SK-N-SH (cell line): Measurements from ENCODE around the gene GLE1. TPM values are rescaled to one million over a fixed set of nuclear protein-coding genes. Genes with fewer than 3 reads are reported as not detected.

Experiments
- CTCF ChIA-PET: fragments of 300-600, 350-600 bp; formaldehyde crosslinking; extraction: SDS; loops from one replicate; lab custom pipeline; 2021; lab: Yijun Ruan, JAX
- POLR2A ChIA-PET: fragments of 350-600 bp; sonication (Branson Sonifier 250); formaldehyde crosslinking; extraction: SDS; loops from one replicate; lab custom pipeline; 2020; ENCODE audit warnings: antibody characterized with exemption, inconsistent platforms; lab: Yijun Ruan, JAX
- DNase-seq: peaks from one replicate; pipeline ENCODE4 v3.0.0; 2012
- H2AFZ ChIP-seq: fragments of 200-600 bp; sonication (generic); 2 replicates; pipeline ENCODE4 v1.8.1; 2016; ENCODE audit warnings: antibody characterized with exemption, mild to moderate bottlenecking, low read depth
- H3F3A ChIP-seq: fragments of 200-600 bp; sonication (generic); replicated peaks from 2 replicates; pipeline ENCODE3; 2016; ENCODE audit warnings: antibody characterized with exemption, mild to moderate bottlenecking; ENCODE audit not compliant: insufficient read depth
- H3K27ac ChIP-seq, 2 experiments: fragments of 200-500 bp in 1 of 2; fragments of 200-600 bp in 1 of 2; sonication (Bioruptor generic) in 1 of 2; sonication (generic), shearing (Covaris generic) in 1 of 2; 2 replicates each; pipeline versions ENCODE4 v1.5.1 to v1.6.1; 2014 to 2016; ENCODE audit warnings: low read depth in 2 of 2, inconsistent platforms in 1 of 2, low read length in 1 of 2, mild to moderate bottlenecking in 1 of 2, mixed read lengths in 1 of 2
- H3K27me3 ChIP-seq: fragments of 200-600 bp; sonication (generic), shearing (Covaris generic); 2 replicates; pipeline ENCODE4 v1.6.1; 2016; ENCODE audit warnings: mixed run types; ENCODE audit not compliant: insufficient read depth
- H3K36me3 ChIP-seq, 2 experiments: fragments of 200-500 bp in 1 of 2; fragments of 200-600 bp in 1 of 2; sonication (Bioruptor generic) in 1 of 2; sonication (generic) in 1 of 2; replicated peaks in 1 of 2; 2 replicates each; pipeline versions ENCODE3 to v1.5.1; 2014 to 2016; ENCODE audit warnings: low read length in 1 of 2, mild to moderate bottlenecking in 1 of 2; ENCODE audit not compliant: insufficient read depth in 2 of 2, control insufficient read depth in 1 of 2
- H3K4me1 ChIP-seq, 2 experiments: fragments of 200-500 bp in 1 of 2; fragments of 200-600 bp in 1 of 2; sonication (Bioruptor generic) in 1 of 2; sonication (generic), shearing (Covaris generic) in 1 of 2; 2 replicates each; pipeline versions ENCODE4 v1.5.1 to v1.6.1; 2014 to 2016; ENCODE audit warnings: low read depth in 1 of 2, low read length in 1 of 2, mixed run types in 1 of 2; ENCODE audit not compliant: insufficient read depth in 2 of 2, control insufficient read depth in 1 of 2
- H3K4me2 ChIP-seq: fragments of 200-600 bp; sonication (generic), shearing (Covaris generic); 2 replicates; pipeline ENCODE4 v1.6.1; 2017; ENCODE audit warnings: mixed run types
- H3K4me3 ChIP-seq, 2 experiments: fragments of 200-500 bp in 1 of 2; fragments of 200-600 bp in 1 of 2; sonication (Bioruptor generic) in 1 of 2; sonication (generic), shearing (Covaris generic) in 1 of 2; 2 replicates each; pipeline versions ENCODE4 v1.5.1 to v1.8.1; 2014 to 2016; ENCODE audit warnings: low read depth in 2 of 2, inconsistent platforms in 1 of 2, low read length in 1 of 2, mild to moderate bottlenecking in 1 of 2, mixed read lengths in 1 of 2, moderate library complexity in 1 of 2
- H3K79me2 ChIP-seq: fragments of 200-600 bp; sonication (generic); 2 replicates; pipeline ENCODE4 v1.8.1; 2017; ENCODE audit warnings: mild to moderate bottlenecking; ENCODE audit not compliant: insufficient read depth
- H3K9ac ChIP-seq: fragments of 200-600 bp; sonication (generic); 2 replicates; pipeline ENCODE4 v1.6.1; 2017; ENCODE audit warnings: mixed run types
- H3K9me2 ChIP-seq: fragments of 200-600 bp; sonication (generic); 2 replicates; pipeline ENCODE4 v1.6.1; 2017; ENCODE audit warnings: mixed run types
- H3K9me3 ChIP-seq: fragments of 200-600 bp; sonication (generic); 2 replicates; pipeline ENCODE4 v1.6.1; 2017; ENCODE audit warnings: mixed run types, mild to moderate bottlenecking, moderate library complexity
- H4K20me1 ChIP-seq: fragments of 200-600 bp; sonication (generic); 2 replicates; pipeline ENCODE4 v1.6.1; 2017; ENCODE audit warnings: mild to moderate bottlenecking, mixed run types; ENCODE audit not compliant: insufficient read depth
- CHD2 ChIP-seq: fragments of 150-350 bp; IDR thresholded peaks from 2 replicates; pipeline ENCODE4 v1.6.1; 2018; ENCODE audit warnings: low read length; ENCODE audit not compliant: partially characterized antibody
- FOXM1 ChIP-seq: IDR thresholded peaks from 2 replicates; pipeline ENCODE4 v1.4.0; 2012; ENCODE audit warnings: low read depth, mild to moderate bottlenecking
- JUND ChIP-seq: IDR thresholded peaks from 2 replicates; pipeline ENCODE4 v1.4.0; 2012
- MXI1 ChIP-seq: IDR thresholded peaks from 2 replicates; pipeline ENCODE4 v1.6.1; 2012; ENCODE audit warnings: mild to moderate bottlenecking, low read depth, low read length, improper control_type of control experiment
- NRF1 ChIP-seq: IDR thresholded peaks from 2 replicates; pipeline ENCODE4 v1.6.1; 2012; ENCODE audit warnings: low read depth, mild to moderate bottlenecking, low read length
- RAD21 ChIP-seq: IDR thresholded peaks from 2 replicates; pipeline ENCODE4 v1.6.1; 2012; ENCODE audit warnings: mild to moderate bottlenecking, low read length
- RFX5 ChIP-seq: IDR thresholded peaks from 2 replicates; pipeline ENCODE4 v1.6.1; 2012; ENCODE audit warnings: mild to moderate bottlenecking, improper control_type of control experiment, low read length
- RXRA ChIP-seq: IDR thresholded peaks from 2 replicates; pipeline ENCODE4 v1.4.0; 2012; ENCODE audit warnings: low read depth, mild to moderate bottlenecking, borderline replicate concordance
- TCF12 ChIP-seq: IDR thresholded peaks from 2 replicates; pipeline ENCODE4 v1.4.0; 2012
- TEAD4 ChIP-seq: IDR thresholded peaks from 2 replicates; pipeline ENCODE4 v1.4.0; 2012; ENCODE audit warnings: mild to moderate bottlenecking, borderline replicate concordance; ENCODE audit not compliant: insufficient read depth
- USF2 ChIP-seq: fragments of 150-350 bp; IDR thresholded peaks from 2 replicates; pipeline ENCODE4 v1.6.1; 2017; ENCODE audit warnings: antibody characterized with exemption, low read length, low read depth, borderline replicate concordance
- YY1 ChIP-seq: IDR thresholded peaks from 2 replicates; pipeline ENCODE4 v1.4.0; 2012; ENCODE audit warnings: low read depth, mild to moderate bottlenecking
- ZBTB33 ChIP-seq: IDR thresholded peaks from 2 replicates; pipeline ENCODE4 v1.4.0; 2012; ENCODE audit warnings: low read depth, borderline replicate concordance
- WGBS: methylation state at CpG from one replicate; pipeline ENCODE4 v1.1.6; 2017; ENCODE audit warnings: low lambda C conversion rate; 5-methylcytosine and 5-hydroxymethylcytosine counted together
- polyA plus RNA-seq, 3 experiments: library from polyadenylated mRNA; depleted of rRNA; stranded (reverse); fragments of >200 nt; gene quantifications; 2 replicates each; pipeline ENCODE4 v1.2.3, GENCODE V29; 2012

Gene GLE1
- polyA plus RNA-seq, 1 of the 3 experiments (the other 2 are of a cell fraction): 13.8 TPM

- Histone ChIP-seq H3K27ac (no peak overlapping the region), H3K4me2 (no peak overlapping the region), H3K9ac (no peak overlapping the region), H3K79me2 (no peaks in the 10 kb centered on the region), H3K36me3 (peaks cover 38 to 53% of the 10 kb centered on the region in 2 experiments), H3K4me3 (no peak overlapping the region), H3F3A (peaks cover 16% of the 10 kb centered on the region), H2AFZ (no peak overlapping the region), H3K9me2 (no peaks in the 10 kb centered on the region), H3K9me3 (no peaks in the 10 kb centered on the region), H3K4me1 (no peaks in the 10 kb centered on the region; a peak in 1 of 4 replicates), H3K27me3 (no peaks in the 10 kb centered on the region), H4K20me1 (no peaks in the 10 kb centered on the region)
- no peak for DNase-seq
- 94% methylated on average over 11 of the region's 11 CpGs for WGBS
- TF ChIP-seq FOXM1 (no peak), TCF12 (no peak), USF2 (no peak), MXI1 (no peak)
- ChIA-PET POLR2A (no interaction called here), CTCF (no interaction called here)
These were observed 6.5 kb upstream of the GLE1 start for GRCh38 chr9:128497824-128498610.

GRCh38 chr9:128498911-128499310 lies 5.6 kb upstream of the GLE1 start:
- WGBS: 97% methylated on average over 9 of the region's 9 CpGs
- Histone ChIP-seq H3K9me2 (no peaks in the 10 kb centered on the region), H3K4me1 (peaks cover 0 to 2% of the 10 kb centered on the region in 2 experiments; a peak in 1 of 4 replicates), H3K4me2 (no peak overlapping the region), H3K27me3 (no peaks in the 10 kb centered on the region), H3K9me3 (no peaks in the 10 kb centered on the region), H3K36me3 (peaks cover 36 to 50% of the 10 kb centered on the region in 2 experiments), H3K79me2 (no peaks in the 10 kb centered on the region), H2AFZ (no peak overlapping the region), H3K27ac (no peak overlapping the region), H3K9ac (no peak overlapping the region), H3K4me3 (no peak overlapping the region), H3F3A (peaks cover 16% of the 10 kb centered on the region), H4K20me1 (no peaks in the 10 kb centered on the region)
- DNase-seq: no peak
- POLR2A ChIA-PET: no interaction called here
- CTCF ChIA-PET: no interaction called here
- no peak for TF ChIP-seq CHD2
- TF ChIP-seq RXRA: no peak
- no peak for TF ChIP-seq RAD21
- TF ChIP-seq RFX5: no peak
- TF ChIP-seq NRF1: no peak
- no peak for TF ChIP-seq TEAD4
- TF ChIP-seq JUND: no peak
- no peak for TF ChIP-seq YY1
- TF ChIP-seq ZBTB33: no peak
